Left ventricle myocardium superior (tissue), 1 donor: ENCODE data around the gene SAP30BP. TPM values are rescaled to one million over a fixed set of nuclear protein-coding genes. Genes with fewer than 3 reads are reported as not detected.

Experiments
- ATAC-seq: fragments of 200-7000 bp; cut with Tn5 transposase; one replicate; pipeline ENCODE4 v1.9.1; 2020; ENCODE audit warnings: mild to moderate bottlenecking, moderate library complexity
- DNase-seq: peaks from one replicate; pipeline ENCODE4 v3.0.0-alpha.2; 2020
- intact Hi-C: fragments of 100-400 bp; cut with micrococcal nuclease; formaldehyde crosslinking; loops from one replicate; pipeline ENCODE4 v1.11.0; 2022
- total RNA-seq: library from RNA; stranded (reverse); fragmentation: NEBNext Ultra II Directional; extraction: Animal tissue kit (Norgen Biotek cat#: 25700); gene quantifications from one replicate; pipeline ENCODE4 v1.2.1, GENCODE V29; 2021
- donor health status: DM: no; HTN: yes; CAD: no; lungs with severe emphysema.

SAP30BP gene
- total RNA-seq, 1 donor from 2014 or later = 47.8 TPM

GRCh38 chr17:75750661-75751423, 83.7 kb downstream of the SAP30BP start:
- ATAC-seq (no peak), DNase-seq (no peak)
- intact Hi-C loops = loop anchor here (5.0 kb wide), 1 partner anchor 79 kb away; no protein-coding TSS in a partner anchor

GRCh38 chr17:75751676-75752404, 84.7 kb downstream of the SAP30BP start:
- ATAC-seq (no peak), DNase-seq (no peak)
- intact Hi-C loops = loop anchor here (5.0 kb wide), 1 partner anchor 80 kb away; no protein-coding TSS in a partner anchor

GRCh38 chr17:75752405-75752709, 85.2 kb downstream of the SAP30BP start:
- intact Hi-C loops = loop anchor here (5.0 kb wide), 1 partner anchor 80 kb away; no protein-coding TSS in a partner anchor
- ATAC-seq = no peak
- no peak for DNase-seq

GRCh38 chr17:75752802-75753513, 85.8 kb downstream of the SAP30BP start:
- no peak for ATAC-seq
- DNase-seq = no peak
- intact Hi-C loops = loop anchor here (5.0 kb wide), 1 partner anchor 81 kb away; no protein-coding TSS in a partner anchor

GRCh38 chr17:75753514-75754377, 86.6 kb downstream of the SAP30BP start:
- intact Hi-C loops = loop anchor here (5.0 kb wide), 1 partner anchor 81 kb away; no protein-coding TSS in a partner anchor
- DNase-seq (peak; percentile 89), ATAC-seq (peak; percentile 79)

- intact Hi-C loops = loop anchor here (5.0 kb wide), 1 partner anchor 82 kb away; no protein-coding TSS in a partner anchor
- ATAC-seq (no peak), DNase-seq (no peak)
Observed at GRCh38 chr17:75754378-75755204, 87.5 kb downstream of the SAP30BP start.

- no peak for ATAC-seq
- intact Hi-C loops = no loop called here
- peak; percentile 37 for DNase-seq
Observed at GRCh38 chr17:75755205-75755901, 88.2 kb downstream of the SAP30BP start.

- DNase-seq = no peak
- intact Hi-C loops = no loop called here
- ATAC-seq = no peak
Observed at GRCh38 chr17:75755990-75756389, 88.9 kb downstream of the SAP30BP start.

- DNase-seq = peak; percentile 34
- intact Hi-C loops = no loop called here
- no peak for ATAC-seq
Observed at GRCh38 chr17:75756451-75757085, 89.4 kb downstream of the SAP30BP start.

- ATAC-seq (no peak), DNase-seq (peak; percentile 29)
- intact Hi-C loops = no loop called here
Observed at GRCh38 chr17:75757086-75757681, 90.0 kb downstream of the SAP30BP start.

Other genes starting within 250 kb of the SAP30BP start
- 56.8 TPM for gene TMEM94, start 210.7 kb upstream of the SAP30BP start, total RNA-seq
- 36.6 TPM for gene CASKIN2, start 151.8 kb upstream of the SAP30BP start, total RNA-seq
- gene TSEN54, start 150.8 kb upstream of the SAP30BP start, total RNA-seq = 8.3 TPM
- 5.1 TPM for gene LLGL2, start 141.6 kb upstream of the SAP30BP start, total RNA-seq
- 48.2 TPM for gene MYO15B, start 79.5 kb upstream of the SAP30BP start, total RNA-seq
- 15.8 TPM for gene SMIM5, start 33.9 kb upstream of the SAP30BP start, total RNA-seq
- gene RECQL5, start 184 bp upstream of the SAP30BP start, total RNA-seq = 14.3 TPM
- 8.8 TPM for gene ITGB4, start 54.1 kb downstream of the SAP30BP start, total RNA-seq
- gene GALK1, start 97.9 kb downstream of the SAP30BP start, total RNA-seq = 20.2 TPM
- 14.8 TPM for gene UNK, start 117.5 kb downstream of the SAP30BP start, total RNA-seq
- 8.6 TPM for gene UNC13D, start 177.1 kb downstream of the SAP30BP start, total RNA-seq
- gene WBP2, start 188.0 kb downstream of the SAP30BP start, total RNA-seq = 152 TPM
- gene TRIM47, start 211.2 kb downstream of the SAP30BP start, total RNA-seq = 24.4 TPM
- gene TRIM65, start 229.6 kb downstream of the SAP30BP start, total RNA-seq = 11.4 TPM
- 124 TPM for gene MRPL38, start 237.5 kb downstream of the SAP30BP start, total RNA-seq